ENCODE results near the gene FREM1. TPM values are rescaled to one million over a fixed set of nuclear protein-coding genes. Genes with fewer than 3 reads are reported as not detected.
"Not testable (repeated sequence)": the region's sequence is repeated elsewhere in the genome, so short reads cannot be mapped to it uniquely, and the experiment has no call there.

Gene FREM1, protein sequence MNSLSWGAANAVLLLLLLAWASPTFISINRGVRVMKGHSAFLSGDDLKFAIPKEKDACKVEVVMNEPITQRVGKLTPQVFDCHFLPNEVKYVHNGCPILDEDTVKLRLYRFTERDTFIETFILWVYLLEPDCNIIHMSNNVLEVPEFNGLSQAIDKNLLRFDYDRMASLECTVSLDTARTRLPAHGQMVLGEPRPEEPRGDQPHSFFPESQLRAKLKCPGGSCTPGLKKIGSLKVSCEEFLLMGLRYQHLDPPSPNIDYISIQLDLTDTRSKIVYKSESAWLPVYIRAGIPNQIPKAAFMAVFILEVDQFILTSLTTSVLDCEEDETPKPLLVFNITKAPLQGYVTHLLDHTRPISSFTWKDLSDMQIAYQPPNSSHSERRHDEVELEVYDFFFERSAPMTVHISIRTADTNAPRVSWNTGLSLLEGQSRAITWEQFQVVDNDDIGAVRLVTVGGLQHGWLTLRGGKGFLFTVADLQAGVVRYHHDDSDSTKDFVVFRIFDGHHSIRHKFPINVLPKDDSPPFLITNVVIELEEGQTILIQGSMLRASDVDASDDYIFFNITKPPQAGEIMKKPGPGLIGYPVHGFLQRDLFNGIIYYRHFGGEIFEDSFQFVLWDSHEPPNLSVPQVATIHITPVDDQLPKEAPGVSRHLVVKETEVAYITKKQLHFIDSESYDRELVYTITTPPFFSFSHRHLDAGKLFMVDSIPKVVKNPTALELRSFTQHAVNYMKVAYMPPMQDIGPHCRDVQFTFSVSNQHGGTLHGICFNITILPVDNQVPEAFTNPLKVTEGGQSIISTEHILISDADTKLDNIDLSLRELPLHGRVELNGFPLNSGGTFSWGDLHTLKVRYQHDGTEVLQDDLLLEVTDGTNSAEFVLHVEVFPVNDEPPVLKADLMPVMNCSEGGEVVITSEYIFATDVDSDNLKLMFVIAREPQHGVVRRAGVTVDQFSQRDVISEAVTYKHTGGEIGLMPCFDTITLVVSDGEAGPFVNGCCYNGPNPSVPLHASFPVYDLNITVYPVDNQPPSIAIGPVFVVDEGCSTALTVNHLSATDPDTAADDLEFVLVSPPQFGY (N-terminal part only)
- polyA plus RNA-seq (ENCODE audit: insufficient read length in 4 of 4) = 100 to 1,000 TPM; 168 to 177 (median 176) TPM

GRCh38 chr9:14909961-14910805 is at the start of gene FREM1:
Gene FREM1, minus strand, starts transcription at chr9:14910428. Its CDS starts 41,451 bp downstream, at chr9:14868977.
- peak in 1 of 4 donors; percentile 45 for DNase-seq (ENCODE audit: low read depth in 4 of 4, low spot score in 3 of 4)

- DNase-seq (ENCODE audit: low read depth in 4 of 4, low spot score in 3 of 4) = no peak
These were observed 48.8 kb upstream of the FREM1 start for GRCh38 chr9:14958989-14959388.

DNA sequence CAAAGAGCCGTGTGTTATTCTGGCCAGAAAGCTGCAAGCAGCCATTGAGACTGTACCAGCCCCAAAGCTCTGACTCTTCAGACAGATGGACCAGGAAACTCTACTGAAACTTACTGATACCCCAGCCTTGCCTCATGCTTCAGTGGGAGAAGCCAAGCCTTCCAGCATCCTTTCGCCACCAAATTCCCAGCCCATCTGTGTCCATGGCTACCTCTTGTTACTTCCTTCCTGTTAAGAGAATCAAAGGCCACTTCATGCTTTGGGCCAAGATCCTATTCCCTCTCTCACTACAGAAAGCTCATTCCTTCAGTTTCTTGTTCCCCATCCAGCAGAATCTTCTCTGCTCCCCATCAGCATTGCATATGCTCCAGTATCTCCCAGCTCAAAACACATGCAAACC is 46.9 kb upstream of the FREM1 start:
- no peak for DNase-seq (ENCODE audit: low read depth in 4 of 4, low spot score in 3 of 4)

- DNase-seq (ENCODE audit: low read depth in 4 of 4, low spot score in 3 of 4) = no peak
These were observed 46.0 kb upstream of the FREM1 start for GRCh38 chr9:14956208-14956607.

- DNase-seq (ENCODE audit: low read depth in 4 of 4, low spot score in 3 of 4) = no peak
These were observed 35.1 kb upstream of the FREM1 start for GRCh38 chr9:14945351-14945750.

DNA sequence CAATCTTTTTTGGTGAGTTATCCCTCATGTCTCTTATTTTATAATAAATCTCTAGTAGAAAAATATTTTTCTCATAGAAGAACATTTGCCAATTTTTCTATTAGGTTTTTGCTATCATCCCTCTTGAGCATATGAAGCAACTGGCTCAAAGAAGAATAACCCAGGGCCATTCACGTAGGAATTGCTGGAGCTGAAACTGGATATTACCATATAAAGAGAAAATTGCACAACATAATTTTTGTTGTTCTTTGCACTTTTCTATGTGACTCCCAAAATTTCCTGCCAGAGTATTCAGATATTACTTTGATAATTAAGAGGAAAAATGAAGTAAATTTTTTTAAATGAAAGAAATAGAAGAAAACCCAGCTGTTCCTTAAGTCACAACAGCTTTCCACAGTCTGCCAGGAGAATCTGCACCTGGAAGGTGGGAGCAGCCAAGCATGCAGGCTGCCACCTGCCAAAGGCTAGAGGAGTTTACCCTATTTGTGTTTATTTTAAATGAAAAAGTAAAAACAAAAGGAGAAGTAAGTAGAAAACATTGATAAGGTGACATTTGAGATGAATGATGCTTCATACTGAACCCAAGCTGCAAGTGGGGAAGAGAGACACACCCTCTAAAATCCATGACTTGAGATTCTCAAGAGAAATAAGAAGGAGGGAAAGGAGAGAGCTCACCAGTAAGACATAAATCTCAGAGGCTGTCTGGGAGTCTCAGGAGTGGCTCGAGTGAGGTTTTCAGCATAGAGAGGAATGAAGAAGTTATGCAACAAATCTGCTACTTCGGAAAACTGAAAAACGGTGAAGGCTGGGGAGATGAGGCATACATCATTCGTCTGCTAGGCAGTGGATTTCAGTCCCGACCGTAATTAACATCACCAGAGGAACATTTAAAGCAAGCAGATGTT is 31.5 kb upstream of the FREM1 start:
- no peak for DNase-seq (ENCODE audit: low read depth in 4 of 4, low spot score in 3 of 4)

DNA sequence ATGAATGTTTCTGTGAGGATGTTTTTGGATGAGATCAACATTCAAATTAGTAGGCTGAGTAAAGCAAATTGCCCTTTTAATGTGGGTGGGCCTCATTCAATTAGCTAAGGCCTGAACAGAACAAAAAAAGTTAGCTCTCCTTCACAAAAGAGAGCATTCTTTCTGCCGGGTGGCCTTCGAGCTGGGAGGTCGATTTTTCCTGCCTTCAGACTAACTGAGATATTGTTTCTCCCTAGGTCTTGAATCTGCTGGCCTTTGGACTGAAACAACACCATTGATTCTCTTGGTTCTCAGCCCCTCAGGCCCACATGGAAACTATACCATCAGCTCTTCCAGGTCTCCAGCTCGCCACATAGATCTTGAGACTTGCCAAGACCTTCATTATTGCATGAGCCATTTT is 29.1 kb upstream of the FREM1 start:
- DNase-seq (ENCODE audit: low read depth in 4 of 4, low spot score in 3 of 4) = no peak

GRCh38 chr9:14937216-14937615 is 27.0 kb upstream of the FREM1 start:
- no peak for DNase-seq (ENCODE audit: low read depth in 4 of 4, low spot score in 3 of 4)

DNA sequence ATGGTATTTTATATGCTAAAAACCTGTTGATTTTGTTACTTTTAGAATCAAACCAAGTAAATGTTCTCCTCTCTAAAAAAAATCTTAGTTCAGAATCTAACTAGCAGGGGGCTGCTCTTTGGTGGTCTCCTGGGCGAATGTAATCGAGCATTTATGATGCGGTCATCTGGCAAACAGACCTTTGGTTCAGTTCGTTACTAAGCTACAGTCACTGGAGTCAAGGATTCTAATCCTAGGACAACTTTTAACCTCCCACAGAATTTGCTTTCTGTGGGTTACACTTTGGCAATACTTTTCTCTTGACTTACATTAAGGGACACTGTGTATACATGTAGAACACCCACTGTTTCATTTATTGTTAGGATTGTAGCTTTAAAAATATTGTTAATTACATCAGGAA is 26.3 kb upstream of the FREM1 start:
- DNase-seq (ENCODE audit: low read depth in 4 of 4, low spot score in 3 of 4) = no peak

- peak in 2 of 4 donors; percentile 61 to 67 for DNase-seq (ENCODE audit: low read depth in 4 of 4, low spot score in 3 of 4)
These were observed 25.7 kb upstream of the FREM1 start for GRCh38 chr9:14935964-14936363.

GRCh38 chr9:14935106-14935751 is 25.0 kb upstream of the FREM1 start:
- no peak for DNase-seq (ENCODE audit: low read depth in 4 of 4, low spot score in 3 of 4)

GRCh38 chr9:14932641-14933040 is 22.4 kb upstream of the FREM1 start:
- DNase-seq (ENCODE audit: low read depth in 4 of 4, low spot score in 3 of 4) = no peak

DNA sequence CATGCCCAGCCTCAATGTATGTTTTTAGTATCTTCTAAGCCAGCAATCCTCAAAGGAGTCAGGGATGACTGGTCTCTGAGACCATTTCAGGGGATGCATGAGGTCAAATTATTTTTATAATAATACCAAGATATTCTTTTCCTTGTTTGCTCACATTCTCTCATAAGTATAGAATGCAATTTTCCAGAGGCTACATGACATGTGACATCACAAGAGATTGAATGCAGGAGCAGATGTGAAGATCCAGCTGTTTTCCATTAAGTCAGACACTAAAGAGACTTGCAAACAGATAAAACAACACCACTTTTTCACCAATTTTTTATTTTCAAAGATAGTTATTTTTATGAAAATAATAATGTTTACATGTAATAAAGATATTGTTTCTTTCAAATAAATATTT is 22.0 kb upstream of the FREM1 start:
- DNase-seq (ENCODE audit: low read depth in 4 of 4, low spot score in 3 of 4) = no peak

GRCh38 chr9:14926941-14927624 is 16.9 kb upstream of the FREM1 start:
- no peak for DNase-seq (ENCODE audit: low read depth in 4 of 4, low spot score in 3 of 4)

GRCh38 chr9:14924230-14925219 is 14.3 kb upstream of the FREM1 start:
- DNase-seq (ENCODE audit: low read depth in 4 of 4, low spot score in 3 of 4) = no peak

DNA sequence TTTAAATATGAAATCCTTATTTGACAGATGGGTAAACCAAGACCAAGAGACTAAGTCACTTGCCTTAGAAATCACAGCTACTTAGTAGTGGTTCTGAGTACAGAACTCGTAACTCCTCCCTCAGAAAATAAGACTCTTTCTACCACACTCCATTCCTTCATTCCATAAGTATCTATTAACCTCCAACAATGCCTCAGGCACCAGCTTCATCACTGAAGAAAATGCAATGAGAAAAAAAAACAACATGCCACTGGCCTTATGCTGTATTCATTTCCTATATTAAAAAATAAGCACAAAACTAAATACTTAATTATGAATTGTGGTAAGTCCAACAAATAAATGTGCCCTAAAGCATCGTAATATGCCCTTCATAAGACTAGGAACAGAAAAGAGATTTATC is 13.5 kb upstream of the FREM1 start:
- no peak for DNase-seq (ENCODE audit: low read depth in 4 of 4, low spot score in 3 of 4)

- not testable (repeated sequence) for DNase-seq (ENCODE audit: low read depth in 4 of 4, low spot score in 3 of 4)
These were observed 10.6 kb upstream of the FREM1 start for GRCh38 chr9:14920805-14921204.

All from right renal pelvis (tissue), 4 donors.